ENCODE results near the gene TCP11L2.

TCP11L2 gene

DNA sequence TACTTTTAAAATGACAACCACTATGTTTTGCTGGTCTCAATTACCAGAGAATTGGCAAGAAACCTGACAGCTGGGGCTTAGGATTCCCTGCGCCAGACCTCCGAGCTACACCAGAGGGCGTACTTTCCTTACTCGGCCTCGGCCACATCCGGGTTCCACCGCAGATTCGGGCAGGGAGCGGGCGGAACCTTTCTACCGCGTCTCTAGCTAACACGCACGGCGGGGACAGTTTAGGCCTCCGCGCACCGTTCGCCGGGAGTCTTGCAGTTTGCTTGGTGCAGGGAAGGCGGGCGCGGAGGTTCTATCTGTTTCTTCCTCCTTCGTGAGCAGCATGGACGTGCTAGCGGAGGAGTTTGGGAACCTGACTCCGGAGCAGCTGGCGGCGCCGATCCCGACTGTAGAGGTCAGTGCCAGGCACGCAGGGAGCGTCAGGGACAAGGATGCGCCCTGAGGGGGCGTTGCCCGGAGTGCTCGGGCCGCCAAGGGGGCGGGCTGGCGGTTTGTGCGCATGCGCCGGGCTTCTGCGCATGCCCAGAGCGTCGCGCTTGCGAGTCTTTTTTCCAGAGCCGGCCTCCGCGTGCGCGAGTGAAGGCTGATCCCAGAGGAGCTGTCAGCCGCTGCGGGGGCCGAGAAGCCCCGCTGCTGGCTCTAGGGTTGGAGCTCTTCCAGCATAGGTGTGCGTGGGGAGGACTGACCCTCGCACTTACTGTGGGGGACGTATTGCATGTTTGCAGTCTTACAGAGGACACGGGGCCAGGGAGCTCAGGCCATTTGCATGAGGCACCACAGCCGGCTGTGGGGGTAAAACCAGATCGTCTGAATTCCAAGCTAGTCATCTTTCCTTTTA, 55.2 kb downstream of the TCP11L2 start, which contains the start of gene POLR3B (continued):
- TF ChIP-seq, protein P1, sequence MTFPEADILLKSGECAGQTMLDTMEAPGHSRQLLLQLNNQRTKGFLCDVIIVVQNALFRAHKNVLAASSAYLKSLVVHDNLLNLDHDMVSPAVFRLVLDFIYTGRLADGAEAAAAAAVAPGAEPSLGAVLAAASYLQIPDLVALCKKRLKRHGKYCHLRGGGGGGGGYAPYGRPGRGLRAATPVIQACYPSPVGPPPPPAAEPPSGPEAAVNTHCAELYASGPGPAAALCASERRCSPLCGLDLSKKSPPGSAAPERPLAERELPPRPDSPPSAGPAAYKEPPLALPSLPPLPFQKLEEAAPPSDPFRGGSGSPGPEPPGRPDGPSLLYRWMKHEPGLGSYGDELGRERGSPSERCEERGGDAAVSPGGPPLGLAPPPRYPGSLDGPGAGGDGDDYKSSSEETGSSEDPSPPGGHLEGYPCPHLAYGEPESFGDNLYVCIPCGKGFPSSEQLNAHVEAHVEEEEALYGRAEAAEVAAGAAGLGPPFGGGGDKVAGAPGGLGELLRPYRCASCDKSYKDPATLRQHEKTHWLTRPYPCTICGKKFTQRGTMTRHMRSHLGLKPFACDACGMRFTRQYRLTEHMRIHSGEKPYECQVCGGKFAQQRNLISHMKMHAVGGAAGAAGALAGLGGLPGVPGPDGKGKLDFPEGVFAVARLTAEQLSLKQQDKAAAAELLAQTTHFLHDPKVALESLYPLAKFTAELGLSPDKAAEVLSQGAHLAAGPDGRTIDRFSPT (tag by site-specific recombination; IDR thresholded peaks at IDR 0.05): peak; percentile 91
- no peak for TF ChIP-seq ZNF701 (tag by site-specific recombination; IDR thresholded peaks at IDR 0.05)
- no peak for TF ChIP-seq HOXC10 (CRISPR knock-in tag; IDR thresholded peaks at IDR 0.05)
- peak; percentile 49 for TF ChIP-seq ZNF423 (tag by site-specific recombination; IDR thresholded peaks at IDR 0.05)
- TF ChIP-seq KLF9 (tag by site-specific recombination; IDR thresholded peaks at IDR 0.05; ENCODE audit: low read depth): peak; percentile 99
- TF ChIP-seq ZNF658 (tag by site-specific recombination; IDR thresholded peaks at IDR 0.05): no peak
- TF ChIP-seq ZBTB8A (tag by site-specific recombination; IDR thresholded peaks at IDR 0.05): peak; percentile 84
- no peak for TF ChIP-seq ZNF398 (tag by site-specific recombination; IDR thresholded peaks at IDR 0.05)
- no peak; the same call in 1 of the 2 replicates for TF ChIP-seq ZNF121 (tag by site-specific recombination; IDR thresholded peaks at IDR 0.05)
- no peak for TF ChIP-seq AEBP2 (tag by site-specific recombination; IDR thresholded peaks at IDR 0.05; ENCODE audit: borderline replicate concordance)
- TF ChIP-seq ZBTB6 (tag by site-specific recombination; IDR thresholded peaks at IDR 0.05): peak; percentile 30
- TF ChIP-seq, protein P2, sequence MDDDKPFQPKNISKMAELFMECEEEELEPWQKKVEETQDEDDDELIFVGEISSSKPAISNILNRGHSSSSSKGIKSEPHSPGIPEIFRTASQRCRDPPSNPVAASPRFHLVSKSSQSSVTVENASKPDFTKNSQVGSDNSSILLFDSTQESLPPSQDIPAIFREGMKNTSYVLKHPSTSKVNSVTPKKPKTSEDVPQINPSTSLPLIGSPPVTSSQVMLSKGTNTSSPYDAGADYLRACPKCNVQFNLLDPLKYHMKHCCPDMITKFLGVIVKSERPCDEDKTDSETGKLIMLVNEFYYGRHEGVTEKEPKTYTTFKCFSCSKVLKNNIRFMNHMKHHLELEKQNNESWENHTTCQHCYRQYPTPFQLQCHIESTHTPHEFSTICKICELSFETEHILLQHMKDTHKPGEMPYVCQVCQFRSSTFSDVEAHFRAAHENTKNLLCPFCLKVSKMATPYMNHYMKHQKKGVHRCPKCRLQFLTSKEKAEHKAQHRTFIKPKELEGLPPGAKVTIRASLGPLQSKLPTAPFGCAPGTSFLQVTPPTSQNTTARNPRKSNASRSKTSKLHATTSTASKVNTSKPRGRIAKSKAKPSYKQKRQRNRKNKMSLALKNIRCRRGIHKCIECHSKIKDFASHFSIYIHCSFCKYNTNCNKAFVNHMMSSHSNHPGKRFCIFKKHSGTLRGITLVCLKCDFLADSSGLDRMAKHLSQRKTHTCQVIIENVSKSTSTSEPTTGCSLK (tag by site-specific recombination; IDR thresholded peaks at IDR 0.05): no peak
- TF ChIP-seq ZBTB10 (tag by site-specific recombination; IDR thresholded peaks at IDR 0.05): no peak
- peak; percentile 96 for TF ChIP-seq GLIS2 (tag by site-specific recombination; IDR thresholded peaks at IDR 0.05)
- TF ChIP-seq ZNF114 (tag by site-specific recombination; IDR thresholded peaks at IDR 0.05): no peak
- 0 out of 2 replicates have a peak, but pooled peaks have one; percentile 33 for TF ChIP-seq ZNF10 (tag by site-specific recombination; IDR thresholded peaks at IDR 0.05)
- TF ChIP-seq ZNF521 (tag by site-specific recombination; IDR thresholded peaks at IDR 0.05): no peak
- TF ChIP-seq, protein P3, sequence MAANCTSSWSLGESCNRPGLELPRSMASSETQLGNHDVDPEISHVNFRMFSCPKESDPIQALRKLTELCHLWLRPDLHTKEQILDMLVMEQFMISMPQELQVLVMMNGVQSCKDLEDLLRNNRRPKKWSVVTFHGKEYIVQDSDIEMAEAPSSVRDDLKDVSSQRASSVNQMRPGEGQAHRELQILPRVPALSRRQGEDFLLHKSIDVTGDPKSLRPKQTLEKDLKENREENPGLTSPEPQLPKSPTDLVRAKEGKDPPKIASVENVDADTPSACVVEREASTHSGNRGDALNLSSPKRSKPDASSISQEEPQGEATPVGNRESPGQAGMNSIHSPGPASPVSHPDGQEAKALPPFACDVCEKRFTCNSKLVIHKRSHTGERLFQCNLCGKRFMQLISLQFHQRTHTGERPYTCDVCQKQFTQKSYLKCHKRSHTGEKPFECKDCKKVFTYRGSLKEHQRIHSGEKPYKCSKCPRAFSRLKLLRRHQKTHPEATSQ (tag by site-specific recombination; IDR thresholded peaks at IDR 0.05): peak; percentile 99
- TF ChIP-seq, protein P4, sequence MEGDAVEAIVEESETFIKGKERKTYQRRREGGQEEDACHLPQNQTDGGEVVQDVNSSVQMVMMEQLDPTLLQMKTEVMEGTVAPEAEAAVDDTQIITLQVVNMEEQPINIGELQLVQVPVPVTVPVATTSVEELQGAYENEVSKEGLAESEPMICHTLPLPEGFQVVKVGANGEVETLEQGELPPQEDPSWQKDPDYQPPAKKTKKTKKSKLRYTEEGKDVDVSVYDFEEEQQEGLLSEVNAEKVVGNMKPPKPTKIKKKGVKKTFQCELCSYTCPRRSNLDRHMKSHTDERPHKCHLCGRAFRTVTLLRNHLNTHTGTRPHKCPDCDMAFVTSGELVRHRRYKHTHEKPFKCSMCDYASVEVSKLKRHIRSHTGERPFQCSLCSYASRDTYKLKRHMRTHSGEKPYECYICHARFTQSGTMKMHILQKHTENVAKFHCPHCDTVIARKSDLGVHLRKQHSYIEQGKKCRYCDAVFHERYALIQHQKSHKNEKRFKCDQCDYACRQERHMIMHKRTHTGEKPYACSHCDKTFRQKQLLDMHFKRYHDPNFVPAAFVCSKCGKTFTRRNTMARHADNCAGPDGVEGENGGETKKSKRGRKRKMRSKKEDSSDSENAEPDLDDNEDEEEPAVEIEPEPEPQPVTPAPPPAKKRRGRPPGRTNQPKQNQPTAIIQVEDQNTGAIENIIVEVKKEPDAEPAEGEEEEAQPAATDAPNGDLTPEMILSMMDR (tag by site-specific recombination; IDR thresholded peaks at IDR 0.05): peak; percentile 96
- TF ChIP-seq ZNF23 (tag by site-specific recombination; IDR thresholded peaks at IDR 0.05; ENCODE audit: borderline replicate concordance): no peak
- no peak for TF ChIP-seq ZNF449 (tag by site-specific recombination; IDR thresholded peaks at IDR 0.05)
